Prostate gland (tissue), 2 donors: ENCODE results near the gene INMT. TPM values are rescaled to one million over a fixed set of nuclear protein-coding genes. Genes with fewer than 3 reads are reported as not detected.

Experiments used
- DNase-seq: peaks from one replicate; pipeline ENCODE4 v3.0.0-alpha.2; 2019; ENCODE audit warnings: low spot score
- H3K27ac ChIP-seq, 2 donors: fragments of 200-600 bp; sonication (generic); 2 replicates each; pipeline ENCODE4 v1.5.1; 2017 to 2019
- H3K27me3 ChIP-seq: fragments of 200-600 bp; sonication (generic); replicated peaks from 2 replicates; pipeline ENCODE4 v1.5.1; 2019; ENCODE audit not compliant: insufficient read depth
- H3K36me3 ChIP-seq, 2 donors: fragments of 200-600 bp; sonication (generic); 1 replicate in 1 of 2; 2 replicates in 1 of 2; pipeline versions ENCODE4 v1.5.1 to v1.8.1; 2017 to 2019
- H3K4me1 ChIP-seq: fragments of 200-600 bp; sonication (generic); replicated peaks from 2 replicates; pipeline ENCODE4 v1.5.1; 2019
- H3K4me3 ChIP-seq, 2 donors: fragments of 200-600 bp; sonication (generic); 2 replicates each; pipeline ENCODE4 v1.5.1; 2017 to 2019
- H3K9me3 ChIP-seq: fragments of 200-600 bp; sonication (generic); 2 replicates; pipeline ENCODE4 v1.5.1; 2017
- CTCF ChIP-seq, 4 experiments: fragments of 200-600 bp in 2 of 4; fragments of 450-650 bp in 2 of 4; sonication (generic) in 2 of 4; IDR thresholded peaks; 1 replicate in 3 of 4; 2 replicates in 1 of 4; pipeline ENCODE4 v1.5.1; 2016 to 2019; ENCODE audit warnings: antibody characterized with exemption in 4 of 4, mild to moderate bottlenecking in 2 of 4, moderate library complexity in 2 of 4
- POLR2A ChIP-seq: fragments of 450-650 bp; IDR thresholded peaks from one replicate; pipeline ENCODE4 v1.6.1; 2016; ENCODE audit warnings: antibody characterized with exemption, mild to moderate bottlenecking
- POLR2AphosphoS5 ChIP-seq: sonication (generic); formaldehyde crosslinking; IDR thresholded peaks from one replicate; pipeline ENCODE4 v1.6.1; 2017; ENCODE audit warnings: antibody characterized with exemption
- WGBS: methylation state at CpG from one replicate; pipeline ENCODE4 v1.1.5; 2018; 5-methylcytosine and 5-hydroxymethylcytosine counted together
- intact Hi-C: fragments of 100-400 bp; cut with DNase I; formaldehyde crosslinking; loops from one replicate; pipeline ENCODE4 v1.14.2; 2022
- total RNA-seq, 2 donors: library from RNA; depleted of rRNA; stranded (reverse); fragments of >200 nt; gene quantifications; one replicate each; pipeline ENCODE4 v1.1.0, GENCODE V29; 2016

Gene INMT
- total RNA-seq, 2 donors from 2014 or later = 41.4 to 132 TPM

- Histone ChIP-seq H3K9me3 (no peaks in the 10 kb centered on the region), H3K36me3 (no peaks in the 10 kb centered on the region), H3K4me1 (no peaks in the 10 kb centered on the region), H3K27ac (no peak overlapping the region), H3K4me3 (no peak overlapping the region), H3K27me3 (no peaks in the 10 kb centered on the region)
- TF ChIP-seq POLR2AphosphoS5 (no peak), CTCF (IDR thresholded peaks at IDR 0.05) (no peak), POLR2A (no peak)
- intact Hi-C loops = no loop called here
- 85% methylated on average over 6 of the region's 6 CpGs for WGBS
- DNase-seq = no peak
These were observed 54.0 kb downstream of the INMT start for GRCh38 chr7:30805931-30806330.

Other genes starting within 250 kb of the INMT start
- gene GGCT, start 247.3 kb upstream of the INMT start, total RNA-seq = 10 to 100 TPM; 14.7 to 54.0 TPM
- 10 to 100 TPM; 38.8 to 78.3 TPM for gene GARS1, start 157.3 kb upstream of the INMT start, total RNA-seq
- gene CRHR2, start 69.7 kb upstream of the INMT start, total RNA-seq = under 1 TPM in 1 of 2 donors, not detected in 1; 0.17 TPM
- gene MINDY4, start 19.3 kb downstream of the INMT start, total RNA-seq = 10 to 100 TPM in 1 of 2 donors, 1 to 10 TPM in 1; 8.1 to 31.9 TPM
- 100 to 1,000 TPM in 1 of 2 donors, 10 to 100 TPM in 1; 89.4 to 117 TPM for gene AQP1, start 159.7 kb downstream of the INMT start, total RNA-seq
- 1 to 10 TPM in 1 of 2 donors, not detected in 1; 4.4 TPM for gene GHRHR, start 211.8 kb downstream of the INMT start, total RNA-seq